ENCODE data around the gene SPATS2.
"Not testable (repeated sequence)": the region's sequence is repeated elsewhere in the genome, so short reads cannot be mapped to it uniquely, and the experiment has no call there.

Gene SPATS2

GRCh38 chr12:49512546-49512945, 145.3 kb downstream of the SPATS2 start:
- DNase-seq = no peak

DNA sequence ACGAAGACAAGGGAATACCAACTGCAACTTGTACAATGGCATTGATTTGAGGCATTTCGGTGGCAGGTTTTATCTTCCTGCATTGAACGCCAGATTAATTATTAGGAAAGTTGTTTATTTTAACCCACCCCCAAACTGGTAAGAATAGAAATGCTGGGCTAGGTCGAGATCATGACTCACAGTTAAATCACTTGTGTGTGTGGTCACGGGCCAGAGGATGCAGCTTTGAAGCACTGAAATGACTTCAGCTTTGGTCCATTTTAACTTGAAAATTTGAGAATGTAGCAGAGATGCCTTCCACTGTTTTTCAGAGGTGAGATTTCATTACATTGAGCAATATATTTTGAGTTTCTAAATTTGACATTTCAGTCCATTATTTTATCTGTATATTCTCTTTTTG, 148.0 kb downstream of the SPATS2 start:
- DNase-seq = no peak

- no peak for DNase-seq
These were observed 151.8 kb downstream of the SPATS2 start for GRCh38 chr12:49518914-49519573.

DNA sequence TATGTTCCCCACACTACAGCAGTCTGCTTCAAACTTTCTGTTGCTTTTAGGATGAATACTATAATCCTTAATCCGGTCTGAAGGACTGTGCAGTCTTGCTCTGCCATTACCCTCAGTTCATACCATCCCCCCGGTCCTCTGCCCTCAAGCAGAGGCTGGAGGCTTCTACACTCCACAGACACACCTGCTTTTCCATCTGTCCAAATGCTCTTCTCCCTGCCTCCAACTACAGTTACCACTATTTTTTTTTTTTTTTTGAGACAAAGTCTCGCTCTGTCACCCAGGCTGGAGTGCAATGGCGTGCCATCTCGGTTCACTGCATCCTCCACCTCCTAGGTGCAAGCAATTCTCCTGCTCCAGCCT, 152.3 kb downstream of the SPATS2 start:
- no peak for DNase-seq

- peak in 2 of 51 donors; percentile 12 to 36 for DNase-seq
These were observed 154.1 kb downstream of the SPATS2 start for GRCh38 chr12:49521389-49521788.

DNA sequence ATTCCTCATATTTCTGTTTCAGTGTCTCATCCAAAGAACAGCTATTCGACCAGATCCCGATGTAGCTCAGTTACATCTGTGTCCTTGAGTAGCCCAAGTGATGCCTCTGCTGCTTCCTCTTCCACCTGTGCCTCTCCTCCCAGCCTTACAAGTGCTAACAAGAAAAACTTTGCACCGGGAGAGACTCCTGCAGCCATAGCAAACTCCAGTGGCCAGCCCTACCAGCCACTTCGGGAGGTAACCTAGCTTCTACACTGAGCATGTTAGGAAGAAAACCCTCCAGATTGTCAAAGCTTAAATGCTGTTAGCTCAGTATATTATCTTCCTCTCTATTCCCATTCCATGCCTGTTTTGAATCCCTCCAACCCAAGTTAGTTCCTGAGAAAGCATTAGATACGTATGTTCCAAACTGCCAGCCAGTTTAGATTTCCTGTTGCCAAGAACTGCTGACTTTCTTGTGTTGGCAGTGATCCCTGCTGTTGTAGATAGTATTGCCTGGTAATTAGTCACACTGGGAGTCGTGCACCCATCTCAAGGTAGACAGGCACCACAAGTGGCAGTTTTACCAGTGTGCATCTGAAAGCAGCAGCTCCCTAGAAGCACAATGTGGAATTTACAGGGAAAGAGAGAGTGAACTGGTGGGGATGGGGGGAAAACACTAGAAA, 157.5 kb downstream of the SPATS2 start:
- no peak for DNase-seq

GRCh38 chr12:49525942-49526341, 158.7 kb downstream of the SPATS2 start:
- DNase-seq = no peak

GRCh38 chr12:49527361-49528130, 160.3 kb downstream of the SPATS2 start:
- no peak for DNase-seq

- DNase-seq = no peak
These were observed 162.2 kb downstream of the SPATS2 start for GRCh38 chr12:49529414-49529813.

- no peak for DNase-seq
These were observed 164.5 kb downstream of the SPATS2 start for GRCh38 chr12:49531745-49532144.

DNA sequence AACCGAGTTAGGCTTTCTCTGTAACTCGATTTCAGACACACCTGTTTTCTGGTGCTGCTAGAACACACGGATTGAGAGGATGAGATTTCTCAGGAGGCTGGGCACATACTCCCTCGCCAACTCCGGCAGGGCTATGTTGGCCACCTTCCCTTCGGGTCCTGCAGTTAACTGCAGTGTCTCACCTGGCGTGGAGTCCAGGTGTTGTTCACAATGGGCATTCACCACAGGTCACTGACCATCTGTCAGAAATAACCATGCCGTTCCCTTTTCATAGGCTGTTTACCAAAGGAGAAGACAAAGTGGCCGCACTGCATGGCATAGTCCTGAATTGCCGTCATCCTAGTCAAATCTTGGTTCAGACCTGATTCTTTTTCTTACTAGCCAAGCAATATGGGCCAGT, 166.1 kb downstream of the SPATS2 start:
- DNase-seq = no peak

- DNase-seq = not testable (repeated sequence)
These were observed 166.9 kb downstream of the SPATS2 start for GRCh38 chr12:49534122-49534521.

GRCh38 chr12:49534731-49535278, 167.5 kb downstream of the SPATS2 start:
- DNase-seq = no peak

DNA sequence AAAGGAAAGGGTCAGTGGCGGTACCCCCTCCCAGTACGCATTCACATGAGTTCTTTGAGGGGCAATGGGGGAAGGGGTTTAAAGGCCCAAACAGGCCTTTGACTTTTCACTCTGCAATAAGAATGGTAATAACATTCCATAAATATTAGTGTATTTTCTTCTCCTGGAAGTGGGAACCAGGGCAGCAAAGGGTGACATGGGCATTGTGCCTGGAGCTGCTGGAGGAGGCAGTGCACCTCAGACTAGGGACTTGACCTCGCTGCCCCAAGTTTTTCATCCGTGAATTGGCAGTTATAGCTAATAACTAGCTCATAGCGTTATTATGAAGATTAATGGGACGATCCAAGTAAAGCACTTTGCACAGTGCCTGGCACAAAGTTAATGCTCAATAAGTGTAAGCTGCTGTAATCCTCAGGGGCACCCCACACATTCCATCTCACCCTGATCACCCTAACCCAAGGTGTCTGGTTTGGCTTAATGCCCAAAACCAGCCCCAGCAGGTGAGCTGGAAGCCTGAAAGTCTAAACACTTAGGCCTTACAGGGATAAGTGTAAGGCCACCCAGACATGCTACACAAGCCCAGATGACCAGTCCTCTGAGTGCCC, 168.8 kb downstream of the SPATS2 start:
- no peak for DNase-seq

DNA sequence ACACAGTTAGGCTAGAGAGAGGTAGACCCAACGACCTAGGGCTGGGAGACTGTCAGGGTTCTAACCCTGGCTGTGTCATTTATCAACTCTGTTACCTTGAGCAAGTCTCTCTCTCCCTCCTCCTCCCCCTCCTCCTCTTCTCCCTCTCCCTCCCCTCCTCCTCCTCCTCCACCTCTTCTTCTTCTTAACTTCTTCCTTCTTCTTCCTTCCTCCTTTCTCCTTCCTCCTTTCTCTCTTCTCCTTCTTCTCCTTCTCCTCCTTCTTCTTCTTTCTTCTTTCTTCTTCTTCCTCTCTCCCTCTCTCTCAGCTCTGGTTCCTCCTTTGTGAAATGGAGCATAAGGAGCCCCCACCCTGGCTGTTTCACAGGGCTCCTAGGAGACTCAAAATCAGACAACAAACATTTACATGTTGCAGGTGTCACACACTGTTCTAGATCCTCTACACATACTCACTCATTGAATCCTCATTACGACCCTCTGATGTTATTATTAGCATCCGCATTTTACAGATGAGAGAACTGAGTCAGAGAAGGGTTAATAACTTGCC, 169.3 kb downstream of the SPATS2 start:
- DNase-seq = no peak

- no peak for DNase-seq
These were observed 170.0 kb downstream of the SPATS2 start for GRCh38 chr12:49537231-49537751.

- DNase-seq = peak in 4 of 51 donors; percentile 23 to 49 (median 39)
These were observed 170.7 kb downstream of the SPATS2 start for GRCh38 chr12:49537752-49538509.

DNA sequence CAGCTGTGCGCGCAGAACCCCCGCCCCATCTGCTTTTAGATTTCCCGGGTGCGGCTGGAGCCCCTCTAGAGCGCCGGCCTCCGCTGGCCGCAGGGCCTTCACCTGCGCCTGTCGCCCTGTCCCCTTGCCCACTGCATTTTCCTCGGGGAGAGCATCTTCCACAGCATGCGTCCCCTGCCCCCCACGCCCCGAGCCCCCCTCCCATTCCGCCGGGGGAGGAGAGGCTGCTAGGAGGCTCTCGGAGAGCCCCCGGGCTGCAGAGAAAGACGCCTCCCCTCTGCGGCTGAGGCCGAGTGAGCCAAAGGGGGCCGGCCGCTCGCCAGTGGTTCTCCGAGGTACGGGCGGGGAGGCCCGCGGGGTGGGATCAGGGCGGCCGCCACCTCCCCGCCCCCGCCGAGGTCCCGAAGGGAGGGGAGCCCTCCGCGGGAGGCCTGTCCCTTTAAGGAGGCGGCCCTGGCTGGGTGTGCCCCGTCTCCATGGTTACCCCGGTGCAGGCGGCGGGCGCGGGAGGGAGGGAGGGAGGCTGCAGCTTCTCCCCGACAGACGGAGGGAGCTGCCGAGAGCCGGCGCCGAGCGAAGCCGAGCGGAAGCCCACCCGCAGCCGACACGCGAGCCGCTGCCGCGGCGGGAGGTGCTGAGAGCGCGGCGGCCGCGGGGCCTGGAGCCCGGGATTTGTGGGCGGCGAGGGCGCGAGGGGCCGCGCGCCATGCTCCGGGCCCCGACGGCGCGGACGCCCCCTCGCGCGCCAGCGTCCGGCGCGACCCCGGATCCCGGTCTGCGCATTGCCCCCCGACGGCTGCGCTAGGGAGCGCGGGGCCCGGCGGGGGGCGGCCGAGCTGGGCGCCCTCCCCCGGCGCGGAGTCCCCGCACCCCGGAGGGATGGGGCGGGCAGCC, 171.5 kb downstream of the SPATS2 start, which contains the start of gene KCNH3:
Gene KCNH3, plus strand, starts transcription at position 521 of the 894 bp plus-strand sequence. CDS start 387 bp downstream, outside the sequence.
- peak in 37 of 51 donors; percentile 19 to 84 (median 60) for DNase-seq

Measured in hypothalamus (tissue), 51 donors.